ENCODE measurements around the gene EPHA5.

DNA sequence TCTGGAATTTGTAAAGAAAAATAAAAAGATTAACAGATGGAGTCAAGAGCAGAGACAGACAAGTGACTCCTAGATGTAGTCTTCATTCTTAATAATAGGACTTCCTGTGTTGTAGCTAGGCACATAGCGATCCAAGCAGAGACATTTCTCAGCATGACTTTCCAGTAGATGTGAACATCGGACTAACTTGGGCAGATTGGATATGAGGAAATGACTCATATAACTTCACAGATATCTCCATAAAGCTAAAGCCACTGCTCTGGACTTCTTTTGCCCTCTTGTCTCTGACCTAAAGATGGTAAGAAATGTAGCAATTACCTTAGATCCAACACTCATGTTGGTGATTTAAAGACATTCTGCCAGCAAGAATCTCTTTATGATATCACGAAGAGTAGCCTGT is 131.7 kb downstream of the EPHA5 start:
- TF ChIP-seq POLR2A (IDR thresholded peaks at IDR 0.05) (no peak), POLR2AphosphoS5 (IDR thresholded peaks at IDR 0.05; ENCODE audit: insufficient read depth in 1 of 2, low read depth in 1 of 2) (no peak)
- TF ChIP-seq, protein P1, sequence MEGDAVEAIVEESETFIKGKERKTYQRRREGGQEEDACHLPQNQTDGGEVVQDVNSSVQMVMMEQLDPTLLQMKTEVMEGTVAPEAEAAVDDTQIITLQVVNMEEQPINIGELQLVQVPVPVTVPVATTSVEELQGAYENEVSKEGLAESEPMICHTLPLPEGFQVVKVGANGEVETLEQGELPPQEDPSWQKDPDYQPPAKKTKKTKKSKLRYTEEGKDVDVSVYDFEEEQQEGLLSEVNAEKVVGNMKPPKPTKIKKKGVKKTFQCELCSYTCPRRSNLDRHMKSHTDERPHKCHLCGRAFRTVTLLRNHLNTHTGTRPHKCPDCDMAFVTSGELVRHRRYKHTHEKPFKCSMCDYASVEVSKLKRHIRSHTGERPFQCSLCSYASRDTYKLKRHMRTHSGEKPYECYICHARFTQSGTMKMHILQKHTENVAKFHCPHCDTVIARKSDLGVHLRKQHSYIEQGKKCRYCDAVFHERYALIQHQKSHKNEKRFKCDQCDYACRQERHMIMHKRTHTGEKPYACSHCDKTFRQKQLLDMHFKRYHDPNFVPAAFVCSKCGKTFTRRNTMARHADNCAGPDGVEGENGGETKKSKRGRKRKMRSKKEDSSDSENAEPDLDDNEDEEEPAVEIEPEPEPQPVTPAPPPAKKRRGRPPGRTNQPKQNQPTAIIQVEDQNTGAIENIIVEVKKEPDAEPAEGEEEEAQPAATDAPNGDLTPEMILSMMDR (IDR thresholded peaks at IDR 0.05), result no peak

All from vagina (tissue), 2 donors.